Mucosa of rectum (tissue), 2 donors: Measurements from ENCODE around the gene TANGO6.
A peak's percentile ranks its signal among the peaks of the same experiment; 100 is the strongest.

Source experiments
- H3K27ac ChIP-seq, 2 donors: one replicate each; pipeline ENCODE4 v1.7.0; 2013; ENCODE audit warnings: inconsistent platforms in 2 of 2, low read depth in 2 of 2, low read length in 2 of 2
- H3K27me3 ChIP-seq, 2 donors: one replicate each; pipeline ENCODE4 v1.7.0; 2013; ENCODE audit warnings: low read length in 2 of 2; ENCODE audit not compliant: control insufficient read depth in 2 of 2, insufficient read depth in 2 of 2
- H3K36me3 ChIP-seq, 2 donors: one replicate each; pipeline ENCODE4 v1.7.0; 2013; ENCODE audit warnings: low read length in 2 of 2; ENCODE audit not compliant: control insufficient read depth in 2 of 2, insufficient read depth in 2 of 2
- H3K4me1 ChIP-seq, 2 donors: one replicate each; pipeline ENCODE4 v1.7.0; 2013; ENCODE audit warnings: low read length in 2 of 2, mild to moderate bottlenecking in 1 of 2; ENCODE audit not compliant: control insufficient read depth in 2 of 2, insufficient read depth in 2 of 2
- H3K4me3 ChIP-seq, 2 donors: one replicate each; pipeline ENCODE4 v1.7.0; 2013; ENCODE audit warnings: low read length in 2 of 2
- H3K9ac ChIP-seq, 2 donors: one replicate each; pipeline ENCODE4 v1.7.0; 2013; ENCODE audit warnings: low read length in 2 of 2, low read depth in 1 of 2, mild to moderate bottlenecking in 1 of 2
- H3K9me3 ChIP-seq, 2 donors: one replicate each; pipeline ENCODE4 v1.7.0; 2013; ENCODE audit warnings: low read length in 2 of 2; ENCODE audit not compliant: control insufficient read depth in 2 of 2
- donor health status: healthy.
- donor health status: Normal muscosa, but diverticular disease.

The TANGO6 gene

GRCh38 chr16:69105501-69106361 is 262.4 kb downstream of the TANGO6 start, which contains the start of gene HAS3:
Gene HAS3, plus strand, starts transcription at chr16:69105653. Its CDS starts 3,743 bp downstream, at chr16:69109396.
- Histone ChIP-seq H3K4me1 (peaks cover 19 to 24% of the 10 kb centered on the region in 2 donors), H3K27me3 (peaks cover 3 to 4% of the 10 kb centered on the region in 2 donors), H3K36me3 (peaks cover 5 to 17% of the 10 kb centered on the region in 2 donors), H3K9ac (peak within 1 kb of the TSS in 1 of 2 donors; percentile 45), H3K27ac (no peak within 1 kb of the TSS), H3K9me3 (no peaks in the 10 kb centered on the region), H3K4me3 (peak within 1 kb of the TSS; percentile 63 to 74)

GRCh38 chr16:69106491-69107315 is 263.4 kb downstream of the TANGO6 start:
- H3K27me3 ChIP-seq, result peaks cover 3 to 4% of the 10 kb centered on the region in 2 donors
- H3K27ac ChIP-seq, result no peak overlapping the region

GRCh38 chr16:69107316-69107962 is 264.1 kb downstream of the TANGO6 start:
- peaks cover 5 to 23% of the 10 kb centered on the region in 2 donors for H3K36me3 ChIP-seq
- peak overlapping the region; percentile 63 for H3K4me3 ChIP-seq
- no peaks in the 10 kb centered on the region for H3K9me3 ChIP-seq
- H3K9ac ChIP-seq, result no peak overlapping the region
- peaks cover 3 to 4% of the 10 kb centered on the region in 2 donors for H3K27me3 ChIP-seq
- peaks cover 19 to 24% of the 10 kb centered on the region in 2 donors for H3K4me1 ChIP-seq
- H3K27ac ChIP-seq, result no peak overlapping the region

More at GRCh38 chr16:69106491-69107315, 263.4 kb downstream of the TANGO6 start:
- Histone ChIP-seq H3K9ac (no peak overlapping the region), H3K4me1 (peaks cover 19 to 24% of the 10 kb centered on the region in 2 donors), H3K4me3 (peak overlapping the region; percentile 63), H3K9me3 (no peaks in the 10 kb centered on the region), H3K36me3 (peaks cover 5 to 22% of the 10 kb centered on the region in 2 donors)

GRCh38 chr16:69108064-69108904 is 265.0 kb downstream of the TANGO6 start:
- Histone ChIP-seq H3K9ac (no peak overlapping the region), H3K4me3 (peak overlapping the region in 1 of 2 donors; percentile 63), H3K36me3 (peaks cover 5 to 25% of the 10 kb centered on the region in 2 donors)

GRCh38 chr16:69108905-69109252 is 265.5 kb downstream of the TANGO6 start:
- Histone ChIP-seq H3K4me1 (peaks cover 19 to 24% of the 10 kb centered on the region in 2 donors), H3K36me3 (peaks cover 5 to 31% of the 10 kb centered on the region in 2 donors), H3K4me3 (no peak overlapping the region)

More at GRCh38 chr16:69108064-69108904, 265.0 kb downstream of the TANGO6 start:
- Histone ChIP-seq H3K27me3 (peaks cover 3 to 4% of the 10 kb centered on the region in 2 donors), H3K9me3 (no peaks in the 10 kb centered on the region), H3K27ac (no peak overlapping the region), H3K4me1 (peaks cover 19 to 24% of the 10 kb centered on the region in 2 donors)

GRCh38 chr16:69109486-69110270 is 266.3 kb downstream of the TANGO6 start:
- Histone ChIP-seq H3K9ac (no peak overlapping the region), H3K9me3 (no peaks in the 10 kb centered on the region), H3K4me3 (no peak overlapping the region), H3K4me1 (peaks cover 19 to 24% of the 10 kb centered on the region in 2 donors), H3K36me3 (peaks cover 9 to 38% of the 10 kb centered on the region in 2 donors), H3K27me3 (peaks cover 3 to 4% of the 10 kb centered on the region in 2 donors), H3K27ac (no peak overlapping the region)

More at GRCh38 chr16:69108905-69109252, 265.5 kb downstream of the TANGO6 start:
- H3K27me3 ChIP-seq, result peaks cover 3 to 4% of the 10 kb centered on the region in 2 donors
- H3K9me3 ChIP-seq, result no peaks in the 10 kb centered on the region
- H3K27ac ChIP-seq, result no peak overlapping the region
- no peak overlapping the region for H3K9ac ChIP-seq

- Histone ChIP-seq H3K36me3 (peaks cover 15 to 45% of the 10 kb centered on the region in 2 donors), H3K9me3 (no peaks in the 10 kb centered on the region), H3K27me3 (peaks cover 3 to 4% of the 10 kb centered on the region in 2 donors), H3K4me1 (peaks cover 19 to 24% of the 10 kb centered on the region in 2 donors), H3K9ac (no peak overlapping the region), H3K27ac (no peak overlapping the region), H3K4me3 (no peak overlapping the region)
Measured at GRCh38 chr16:69110406-69110805, 267.1 kb downstream of the TANGO6 start.

GRCh38 chr16:69111216-69111875 is 268.0 kb downstream of the TANGO6 start:
- no peak overlapping the region for H3K9ac ChIP-seq
- H3K4me3 ChIP-seq, result no peak overlapping the region
- peaks cover 15 to 53% of the 10 kb centered on the region in 2 donors for H3K36me3 ChIP-seq
- peaks cover 15 to 21% of the 10 kb centered on the region in 2 donors for H3K4me1 ChIP-seq
- H3K27me3 ChIP-seq, result peaks cover 0 to 4% of the 10 kb centered on the region in 2 donors
- H3K27ac ChIP-seq, result no peak overlapping the region
- H3K9me3 ChIP-seq, result no peaks in the 10 kb centered on the region
